Stomach (tissue), 9 donors: Measurements from ENCODE around the gene NUDT7. TPM values are rescaled to one million over a fixed set of nuclear protein-coding genes. Genes with fewer than 3 reads are reported as not detected.

Source experiments
- DNase-seq, 2 donors: peaks; one replicate each; pipeline versions ENCODE4 v3.0.0 to v3.0.0-alpha.2; 2013 to 2019
- H3K27ac ChIP-seq, 5 donors: fragments of 200-600 bp in 4 of 5; sonication (generic) in 4 of 5; one replicate each; pipeline ENCODE4 v1.5.1; 2013 to 2019; ENCODE audit warnings: mild to moderate bottlenecking in 1 of 5, moderate library complexity in 1 of 5
- H3K27me3 ChIP-seq, 3 donors: fragments of 200-600 bp; sonication (generic); one replicate each; pipeline ENCODE4 v1.5.1; 2017 to 2019; ENCODE audit warnings: mixed run types in 1 of 3
- H3K36me3 ChIP-seq, 4 donors: fragments of 200-600 bp; sonication (generic); 1 replicate in 3 of 4; 2 replicates in 1 of 4; pipeline ENCODE4 v1.5.1; 2016 to 2019
- H3K4me1 ChIP-seq, 4 donors: fragments of 200-600 bp; sonication (generic); one replicate each; pipeline ENCODE4 v1.5.1; 2016 to 2019
- H3K4me3 ChIP-seq, 4 donors: fragments of 200-600 bp; sonication (generic) in 3 of 4; one replicate each; pipeline ENCODE4 v1.5.1; 2016 to 2019; ENCODE audit warnings: mild to moderate bottlenecking in 1 of 4
- H3K9me3 ChIP-seq, 4 donors: fragments of 200-600 bp; sonication (generic); one replicate each; pipeline ENCODE4 v1.5.1; 2016 to 2019
- CTCF ChIP-seq, 7 experiments: fragments of 450-650 bp in 4 of 7; fragments of 200-600 bp in 3 of 7; sonication (generic) in 3 of 7; IDR thresholded peaks; one replicate each; pipeline ENCODE4 v1.5.1; 2016 to 2019; ENCODE audit warnings: antibody characterized with exemption in 7 of 7, control low read depth in 2 of 7, mild to moderate bottlenecking in 1 of 7
- EP300 ChIP-seq: sonication (generic); formaldehyde crosslinking; IDR thresholded peaks from one replicate; pipeline ENCODE4 v1.6.1; 2017; ENCODE audit warnings: antibody characterized with exemption
- POLR2A ChIP-seq, 4 donors: fragments of 450-650 bp; IDR thresholded peaks; one replicate each; pipeline ENCODE4 v1.6.1; 2016; ENCODE audit warnings: antibody characterized with exemption in 4 of 4, control low read depth in 2 of 4, mild to moderate bottlenecking in 1 of 4, moderate library complexity in 1 of 4
- POLR2AphosphoS5 ChIP-seq, 3 donors: sonication (generic); formaldehyde crosslinking; IDR thresholded peaks; one replicate each; pipeline ENCODE4 v1.6.1; 2016; ENCODE audit warnings: antibody characterized with exemption in 3 of 3
- WGBS, 5 donors: extraction: QIAGEN DNeasy Blood & Tissue Kit in 3 of 5; methylation state at CpG; one replicate each; pipeline versions ENCODE4 v1.1.5 to v1.1.7; 2013 to 2018; 5-methylcytosine and 5-hydroxymethylcytosine counted together
- intact Hi-C: fragments of 100-400 bp; cut with DNase I; formaldehyde crosslinking; loops from one replicate; pipeline ENCODE4 v1.15.1; 2023; ENCODE audit warnings: low total_unique reads
- polyA plus RNA-seq, 3 donors: library from polyadenylated mRNA; stranded (reverse); fragments of 200-250 nt; gene quantifications; one replicate each; pipeline ENCODE4 v1.2.3, GENCODE V29; 2013
- total RNA-seq, 5 donors: library from RNA; depleted of rRNA; stranded (reverse); fragments of >200 nt; gene quantifications; one replicate each; pipeline versions ENCODE4 v1.1.0 to v1.2.3, GENCODE V29; 2014 to 2016
- donor health status: healthy with polysubstance abuse.
- donor health status: Bipolar disorder and iron deficiency.
- donor health status: healthy.

The NUDT7 gene
- total and polyA plus RNA-seq, 8 donors = 2.2 to 14.0 (median 6.8) TPM; not detected in 2

- intact Hi-C loops = no loop called here
- WGBS, 5 donors = 37 to 52% (median 43%) methylated on average over 2 of the region's 2 CpGs
- Histone ChIP-seq H3K4me1 (peaks cover 6 to 19% (median 15%) of the 10 kb centered on the region in 4 donors), H3K4me3 (no peak overlapping the region), H3K27me3 (peaks cover 16 to 79% (median 27%) of the 10 kb centered on the region in 3 donors), H3K27ac (no peak overlapping the region), H3K36me3 (no peaks in the 10 kb centered on the region), H3K9me3 (no peaks in the 10 kb centered on the region)
- no peak for DNase-seq
- TF ChIP-seq CTCF (IDR thresholded peaks at IDR 0.05) (no peak), EP300 (no peak), POLR2A (IDR thresholded peaks at IDR 0.05) (no peak), POLR2AphosphoS5 (IDR thresholded peaks at IDR 0.05) (no peak)
Observed at GRCh38 chr16:77787452-77787851, 65.1 kb downstream of the NUDT7 start.

- peaks cover 16 to 81% (median 27%) of the 10 kb centered on the region in 3 donors for H3K27me3 ChIP-seq
- no peak within 1 kb of the TSS for H3K27ac ChIP-seq
- H3K4me1 ChIP-seq = peaks cover 6 to 19% (median 15%) of the 10 kb centered on the region in 4 donors
- peak in 1 of 2 donors; percentile 73 for DNase-seq
- intact Hi-C loops = no loop called here
- 0 to 2% (median 2%) methylated on average over 55 to 78 of the region's 78 CpGs for WGBS, 5 donors
- no peaks in the 10 kb centered on the region for H3K36me3 ChIP-seq
- peak within 1 kb of the TSS; percentile 46 to 62 (median 52) for H3K4me3 ChIP-seq
- no peaks in the 10 kb centered on the region for H3K9me3 ChIP-seq
- TF ChIP-seq EP300 = no peak
- TF ChIP-seq CTCF (IDR thresholded peaks at IDR 0.05) = no peak
- TF ChIP-seq POLR2A (IDR thresholded peaks at IDR 0.05) = no peak
- TF ChIP-seq POLR2AphosphoS5 (IDR thresholded peaks at IDR 0.05) = no peak
Observed at GRCh38 chr16:77788181-77789084, 66.1 kb downstream of the NUDT7 start, which contains the start of gene VAT1L. Gene VAT1L (plus strand): TSS chr16:77788564. CDS start chr16:77788683, 119 bp downstream.

- no peak overlapping the region for H3K27ac ChIP-seq
- H3K9me3 ChIP-seq = no peaks in the 10 kb centered on the region
- no peak for DNase-seq
- H3K27me3 ChIP-seq = peaks cover 16 to 79% (median 27%) of the 10 kb centered on the region in 3 donors
- no peak for TF ChIP-seq POLR2AphosphoS5 (IDR thresholded peaks at IDR 0.05)
- TF ChIP-seq EP300 = no peak
- TF ChIP-seq CTCF (IDR thresholded peaks at IDR 0.05) = no peak
- TF ChIP-seq POLR2A (IDR thresholded peaks at IDR 0.05) = no peak
- no peaks in the 10 kb centered on the region for H3K36me3 ChIP-seq
- peaks cover 6 to 19% (median 15%) of the 10 kb centered on the region in 4 donors for H3K4me1 ChIP-seq
- intact Hi-C loops = no loop called here
- 6 to 13% (median 6%) methylated on average over 33 to 34 of the region's 34 CpGs for WGBS, 5 donors
- peak overlapping the region; percentile 46 to 62 (median 52) for H3K4me3 ChIP-seq
Observed at GRCh38 chr16:77789085-77790008, 67.0 kb downstream of the NUDT7 start.

- 17 to 37% (median 19%) methylated on average over 10 to 11 of the region's 11 CpGs for WGBS, 5 donors
- peaks cover 16 to 72% (median 27%) of the 10 kb centered on the region in 3 donors for H3K27me3 ChIP-seq
- no peaks in the 10 kb centered on the region for H3K36me3 ChIP-seq
- H3K9me3 ChIP-seq = no peaks in the 10 kb centered on the region
- DNase-seq = no peak
- H3K27ac ChIP-seq = no peak overlapping the region
- H3K4me3 ChIP-seq = no peak overlapping the region
- TF ChIP-seq CTCF (IDR thresholded peaks at IDR 0.05) (no peak), EP300 (no peak), POLR2AphosphoS5 (IDR thresholded peaks at IDR 0.05) (no peak), POLR2A (IDR thresholded peaks at IDR 0.05) (no peak)
- intact Hi-C loops = no loop called here
- peaks cover 6 to 19% (median 15%) of the 10 kb centered on the region in 4 donors for H3K4me1 ChIP-seq
Observed at GRCh38 chr16:77790009-77790372, 67.7 kb downstream of the NUDT7 start.
